Measurements from ENCODE around the gene AMDHD2. TPM values are rescaled to one million over a fixed set of nuclear protein-coding genes. Genes with fewer than 3 reads are reported as not detected.
"Not testable (repeated sequence)": the region's sequence is repeated elsewhere in the genome, so short reads cannot be mapped to it uniquely, and the experiment has no call there.

The AMDHD2 gene
- polyA plus RNA-seq, 1 donor: 9.7 TPM

DNA sequence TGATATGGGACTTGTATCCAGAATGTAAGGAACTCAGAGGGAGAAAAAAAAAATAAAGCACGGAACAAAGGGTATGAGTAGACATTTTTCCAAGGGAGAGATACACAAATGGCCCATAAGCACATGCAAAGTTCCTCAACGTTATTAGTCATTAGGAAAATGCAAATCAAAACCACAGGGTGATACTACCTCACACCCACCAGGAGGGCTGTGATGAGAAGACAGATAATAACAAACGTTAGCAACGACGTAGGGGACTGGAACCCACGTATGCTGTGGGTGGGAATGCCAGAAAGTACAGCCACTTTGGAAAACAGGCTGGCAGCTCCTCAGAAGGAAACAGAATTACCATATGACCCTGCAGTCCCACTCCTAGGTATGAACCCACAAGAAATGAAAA is 52.5 kb downstream of the AMDHD2 start:
- DNase-seq (ENCODE audit: low read depth): not testable (repeated sequence)

- not testable (repeated sequence) for DNase-seq (ENCODE audit: low read depth)
Observed at GRCh38 chr16:2575839-2576238, 55.7 kb downstream of the AMDHD2 start.

- DNase-seq (ENCODE audit: low read depth): not testable (repeated sequence)
Observed at GRCh38 chr16:2577044-2577443, 56.9 kb downstream of the AMDHD2 start.

DNA sequence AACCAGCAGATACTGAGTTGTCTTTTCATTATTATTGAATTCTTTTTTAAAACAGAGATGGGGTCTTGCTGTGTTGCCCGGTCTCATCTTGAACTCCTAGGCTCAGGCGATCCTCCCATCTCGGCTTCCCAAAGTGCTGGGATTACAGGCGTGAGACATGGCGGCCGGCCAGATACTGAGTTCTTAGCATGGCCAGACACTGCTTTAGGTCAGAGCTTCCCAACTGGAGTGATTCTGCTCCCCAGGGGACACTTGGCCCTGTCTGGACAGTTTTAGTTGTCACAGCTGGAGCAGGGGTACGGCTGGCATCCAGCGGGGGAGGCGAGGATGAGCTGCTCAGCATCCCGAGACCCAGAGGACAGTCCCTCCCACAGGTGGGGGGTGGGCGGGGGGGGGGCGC is 58.7 kb downstream of the AMDHD2 start:
- not testable (repeated sequence) for DNase-seq (ENCODE audit: low read depth)

DNA sequence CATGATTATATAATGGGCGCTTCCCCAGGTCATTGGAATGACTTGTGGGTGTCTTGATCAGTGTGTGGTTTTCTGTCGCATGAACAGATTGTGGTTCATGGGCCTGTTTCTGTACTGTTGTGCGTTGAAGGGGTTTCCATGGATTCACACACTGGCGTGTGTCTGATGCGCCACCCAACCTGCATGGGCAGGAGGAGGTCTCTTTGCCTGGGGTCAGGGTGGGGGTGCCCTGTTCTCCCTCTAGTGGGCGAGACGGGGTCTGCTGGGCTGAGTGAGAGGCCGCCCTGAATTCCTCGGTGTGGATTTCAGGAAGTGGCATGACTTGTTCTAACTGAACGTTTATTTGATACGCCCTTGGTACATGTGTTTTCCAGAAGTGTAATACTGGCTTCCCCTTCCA is 60.0 kb downstream of the AMDHD2 start:
- DNase-seq (ENCODE audit: low read depth): not testable (repeated sequence)

- DNase-seq (ENCODE audit: low read depth): not testable (repeated sequence)
Observed at GRCh38 chr16:2580818-2581217, 60.6 kb downstream of the AMDHD2 start.

Other genes with a start within 250 kb of the AMDHD2 start
- gene ABCA3, start 179.6 kb upstream of the AMDHD2 start, polyA plus RNA-seq (ENCODE audit: insufficient read length): 14.5 TPM
- gene CCNF, start 90.9 kb upstream of the AMDHD2 start, polyA plus RNA-seq (ENCODE audit: insufficient read length): 6.2 TPM
- gene TEDC2, start 60.3 kb upstream of the AMDHD2 start, polyA plus RNA-seq (ENCODE audit: insufficient read length): 4.4 TPM
- 3.6 TPM for gene NTN3, start 49.1 kb upstream of the AMDHD2 start, polyA plus RNA-seq (ENCODE audit: insufficient read length)
- 25.1 TPM for gene TBC1D24, start 45.2 kb upstream of the AMDHD2 start, polyA plus RNA-seq (ENCODE audit: insufficient read length)
- gene ATP6V0C, start 6.4 kb upstream of the AMDHD2 start, polyA plus RNA-seq (ENCODE audit: insufficient read length): 112 TPM
- gene CEMP1, start 11.0 kb downstream of the AMDHD2 start, polyA plus RNA-seq (ENCODE audit: insufficient read length): 2.0 TPM
- 30.2 TPM for gene PDPK1, start 17.6 kb downstream of the AMDHD2 start, polyA plus RNA-seq (ENCODE audit: insufficient read length)
- 24.4 TPM for gene KCTD5, start 162.2 kb downstream of the AMDHD2 start, polyA plus RNA-seq (ENCODE audit: insufficient read length)
- gene PRSS27, start 199.9 kb downstream of the AMDHD2 start, polyA plus RNA-seq (ENCODE audit: insufficient read length): 1.4 TPM
- 485 TPM for gene SRRM2, start 232.3 kb downstream of the AMDHD2 start, polyA plus RNA-seq (ENCODE audit: insufficient read length)